Hematopoietic multipotent progenitor cell treated with erythropoietin and hydrocortisone succinate and interleukin-3 and kit ligand, for 17 days (in vitro differentiated cells): ENCODE data around the gene CACNG5.

Source experiments
- DNase-seq: peaks from one replicate; pipeline ENCODE4 v3.0.0-alpha.2; 2015; ENCODE audit warnings: low spot score

CACNG5 gene, protein sequence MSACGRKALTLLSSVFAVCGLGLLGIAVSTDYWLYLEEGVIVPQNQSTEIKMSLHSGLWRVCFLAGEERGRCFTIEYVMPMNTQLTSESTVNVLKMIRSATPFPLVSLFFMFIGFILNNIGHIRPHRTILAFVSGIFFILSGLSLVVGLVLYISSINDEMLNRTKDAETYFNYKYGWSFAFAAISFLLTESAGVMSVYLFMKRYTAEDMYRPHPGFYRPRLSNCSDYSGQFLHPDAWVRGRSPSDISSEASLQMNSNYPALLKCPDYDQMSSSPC

DNA sequence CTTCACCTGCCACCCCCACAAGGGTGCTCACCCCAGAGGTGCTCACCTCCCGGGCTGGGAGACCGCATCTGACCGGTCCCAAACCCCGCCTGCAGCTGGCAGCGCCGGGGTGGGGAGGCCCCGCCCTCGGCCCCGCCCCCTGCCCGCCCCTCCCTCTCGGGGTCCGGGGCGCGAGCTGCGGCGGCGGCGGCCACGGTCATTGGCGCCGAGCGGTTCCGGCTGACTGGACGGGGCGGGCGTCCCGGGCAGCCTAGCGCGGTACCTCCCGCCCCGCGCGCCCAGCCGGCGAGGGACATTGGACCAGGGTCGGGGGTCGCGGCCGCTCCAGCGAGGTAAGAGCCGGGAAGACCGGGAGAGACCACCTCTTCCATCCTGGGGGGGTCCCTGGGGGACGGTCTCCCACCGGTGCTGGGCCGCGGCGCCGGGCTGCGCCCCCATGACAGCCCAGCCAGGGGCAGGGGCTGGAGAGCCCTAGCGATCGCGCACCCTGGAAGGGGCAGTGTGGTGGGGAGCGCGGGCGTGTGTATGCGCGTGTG lies at the start of gene CACNG5:
CACNG5 (plus strand) TSS at position 199 of the 536 bp plus-strand sequence. CDS start 42,216 bp downstream, outside the sequence.
- DNase-seq, result no peak

DNA sequence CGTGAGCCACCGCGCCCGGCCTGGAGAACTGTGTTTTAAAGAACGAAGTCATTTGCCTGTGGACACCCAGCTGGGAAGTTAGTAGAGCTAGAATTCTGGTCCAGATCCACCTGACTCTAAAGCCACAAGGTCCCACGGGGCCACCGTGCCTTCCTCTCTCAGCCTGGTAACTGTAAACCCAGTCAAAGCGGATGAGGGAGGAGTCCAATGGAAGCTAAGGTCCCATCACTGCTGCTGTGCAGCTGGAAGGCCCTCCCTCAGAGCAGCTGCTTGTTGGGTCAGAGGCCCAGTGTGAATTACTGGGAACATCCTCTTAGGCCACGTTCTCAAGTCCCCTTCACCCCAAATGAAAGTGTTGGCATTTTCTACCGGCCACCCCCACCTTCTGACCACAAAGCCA lies 48.8 kb upstream of the CACNG5 start:
- DNase-seq, result no peak

DNA sequence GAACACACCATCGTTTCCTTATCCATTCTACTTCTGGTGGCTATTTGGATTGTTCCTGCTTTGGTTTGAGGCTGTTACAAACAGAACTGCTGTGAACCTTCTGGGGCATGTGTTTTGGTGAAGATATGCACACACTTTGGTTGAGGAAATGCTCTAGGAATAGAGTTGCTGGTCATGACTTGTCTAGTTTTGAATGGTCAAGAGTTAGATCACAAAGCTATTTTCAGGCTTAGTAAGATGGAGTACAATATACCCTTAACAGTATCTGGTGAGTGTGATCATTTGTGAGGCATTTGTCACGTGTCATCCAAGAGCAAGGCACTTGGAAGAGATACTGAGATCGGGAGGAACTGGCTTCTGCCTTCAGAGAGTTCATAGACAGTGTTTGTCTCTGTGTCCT lies 47.0 kb upstream of the CACNG5 start:
- DNase-seq, result no peak

DNA sequence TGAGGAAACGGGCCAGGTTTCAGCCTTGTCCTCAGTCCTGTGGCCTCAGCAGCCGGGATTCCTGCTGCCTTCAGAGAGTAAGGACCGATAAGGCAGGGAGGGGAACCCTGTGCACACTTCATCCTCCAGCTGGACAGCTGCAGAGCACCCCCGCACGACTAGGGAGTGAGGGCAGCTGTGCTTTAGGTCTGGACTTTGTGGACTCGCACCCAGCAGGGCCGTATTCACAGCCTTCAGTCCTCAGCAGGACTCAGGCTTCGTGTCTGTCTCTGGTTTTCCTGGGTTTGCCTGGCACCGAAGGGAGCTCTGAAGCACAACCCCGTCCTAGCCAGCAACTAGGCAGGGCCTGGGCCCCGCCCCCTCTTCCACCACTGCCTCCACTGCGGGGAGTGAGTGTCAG lies 45.8 kb upstream of the CACNG5 start:
- DNase-seq, result no peak

DNA sequence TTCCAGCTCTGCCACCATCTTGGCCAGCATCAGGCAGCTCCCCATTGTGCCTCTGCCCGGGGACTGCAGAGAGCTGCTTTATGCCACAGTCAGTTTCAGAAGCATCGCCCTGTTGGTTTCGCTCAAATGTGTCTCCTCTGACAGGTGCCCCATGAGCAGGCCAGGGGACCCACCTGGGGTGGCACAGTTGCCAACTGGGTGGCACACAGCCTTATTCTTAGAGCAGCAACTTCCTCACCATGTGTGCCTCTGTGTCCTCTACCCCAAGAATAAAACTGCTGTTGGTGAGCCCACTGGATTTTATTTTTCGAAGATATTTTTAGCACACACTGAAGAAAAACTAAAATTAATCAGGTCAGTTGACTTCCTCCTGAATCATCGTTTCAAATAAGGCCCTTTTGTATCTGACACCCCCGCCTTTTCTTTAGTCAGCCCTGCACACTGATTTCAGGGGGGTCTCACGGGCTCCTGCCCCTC lies 44.9 kb upstream of the CACNG5 start:
- no peak for DNase-seq

DNA sequence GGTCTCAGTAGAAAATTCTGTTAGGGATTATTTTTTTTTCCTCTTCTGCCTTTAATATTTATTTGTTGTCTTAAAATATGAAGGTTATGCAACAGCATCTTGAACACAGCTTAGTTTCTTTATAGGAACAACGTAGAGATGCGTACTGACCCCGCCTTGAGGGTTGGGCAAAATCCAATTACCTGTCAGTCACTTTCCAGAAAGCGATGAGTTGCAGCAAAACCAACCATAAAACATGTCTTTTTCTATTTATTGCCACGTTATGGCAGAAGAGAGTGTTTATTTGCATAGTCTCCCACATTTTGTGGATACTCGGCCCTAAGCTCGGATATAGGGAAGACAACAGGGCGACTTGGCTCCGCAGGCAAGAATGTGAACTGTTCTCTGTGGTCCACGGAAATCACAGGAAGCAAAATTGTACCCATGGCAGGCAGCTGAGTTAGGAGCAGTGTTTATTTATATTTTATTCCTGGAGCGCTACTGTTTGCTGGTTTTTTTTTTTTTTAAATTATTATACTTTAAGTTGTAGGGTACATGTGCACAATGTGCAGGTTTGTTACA lies 44.3 kb upstream of the CACNG5 start:
- no peak for DNase-seq

DNA sequence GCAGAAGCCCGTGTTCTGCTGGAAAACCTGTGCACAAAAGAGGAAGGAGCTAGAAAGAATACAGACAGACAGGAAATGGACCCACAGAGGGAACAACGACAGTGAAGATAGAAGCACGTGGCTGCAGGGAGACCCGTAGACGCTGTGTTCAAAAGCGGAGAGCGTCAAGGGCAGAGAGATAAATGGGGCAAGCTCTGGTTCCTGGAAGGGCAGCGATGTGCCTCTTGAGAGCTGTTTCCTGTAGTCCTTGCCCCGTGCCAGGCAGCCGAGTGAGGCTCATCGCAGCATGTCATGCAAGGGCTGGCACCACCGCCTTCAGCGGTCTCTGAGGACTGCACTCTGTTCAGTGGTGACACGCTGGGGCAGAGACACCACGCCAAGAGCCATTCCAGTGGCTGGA lies 43.6 kb upstream of the CACNG5 start:
- DNase-seq, result no peak

DNA sequence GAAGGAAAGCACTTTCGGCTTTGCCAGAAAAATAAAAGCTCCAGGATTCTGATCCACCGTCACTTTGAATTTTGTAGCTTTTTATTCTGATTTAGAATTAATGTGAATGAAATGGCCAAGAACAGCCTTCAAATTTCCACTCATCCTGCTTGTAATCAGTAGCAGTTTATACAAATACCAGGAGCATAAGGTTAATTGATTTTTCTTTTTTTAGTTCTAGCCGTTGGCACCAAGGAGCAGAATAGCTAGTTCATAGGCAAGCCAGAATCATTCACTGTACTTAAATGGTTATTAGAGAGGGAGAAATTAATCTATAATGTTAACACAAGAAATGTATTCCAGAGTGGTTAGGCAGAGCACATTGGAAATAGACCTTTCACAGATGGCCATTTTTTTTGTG lies 41.1 kb upstream of the CACNG5 start:
- DNase-seq, result no peak

DNA sequence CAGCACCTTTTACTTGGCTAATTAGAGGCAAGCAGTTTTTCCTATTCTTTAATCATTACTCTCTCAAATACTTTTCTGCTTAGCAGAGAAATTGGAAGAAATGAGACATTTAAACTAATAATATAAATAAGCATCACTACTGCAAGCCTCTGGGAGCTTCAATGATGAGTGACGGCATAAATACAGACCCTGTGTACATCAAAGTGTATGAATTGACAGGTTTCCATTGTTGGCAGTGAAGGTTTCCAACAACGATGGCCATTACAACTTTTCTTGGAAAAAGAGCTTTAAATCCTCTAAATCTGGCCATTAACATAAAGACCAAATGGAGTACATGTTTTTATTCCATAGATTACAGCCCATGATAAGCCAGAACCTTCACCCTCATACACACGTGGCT lies 39.4 kb upstream of the CACNG5 start:
- no peak for DNase-seq

DNA sequence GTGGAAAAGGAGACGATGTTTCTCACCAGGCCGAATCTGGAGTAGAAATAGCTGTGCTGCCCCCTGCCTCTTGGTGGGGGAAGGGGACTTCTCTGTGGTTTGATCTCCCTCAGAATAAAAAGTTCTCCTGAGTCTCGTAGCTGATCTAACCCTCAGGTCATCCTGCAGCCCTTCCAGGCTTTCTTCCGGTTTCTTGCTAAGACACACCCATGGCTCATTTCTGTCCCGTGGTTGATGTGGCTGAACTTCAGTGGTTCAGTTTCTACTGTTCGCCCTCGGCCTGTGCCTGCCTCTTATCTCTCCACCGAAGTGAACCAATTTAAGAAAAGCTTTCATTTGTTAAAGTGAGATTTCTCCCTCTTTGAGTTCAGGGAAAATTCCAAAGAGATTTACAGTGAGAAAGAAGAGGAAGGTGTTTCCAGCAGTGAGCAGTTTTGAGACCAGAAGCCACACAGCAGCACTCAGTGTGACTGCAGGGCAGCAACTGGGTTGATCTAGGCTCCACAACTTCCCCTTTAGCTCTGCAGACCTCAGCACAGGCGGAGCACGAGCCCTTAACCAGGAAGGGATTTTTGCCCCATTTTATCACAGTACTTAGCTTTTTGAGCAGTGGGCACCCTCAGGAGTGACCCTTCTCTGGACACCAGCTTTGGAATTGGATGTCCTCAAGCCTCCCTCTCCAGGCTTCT lies 34.9 kb upstream of the CACNG5 start:
- no peak for DNase-seq

DNA sequence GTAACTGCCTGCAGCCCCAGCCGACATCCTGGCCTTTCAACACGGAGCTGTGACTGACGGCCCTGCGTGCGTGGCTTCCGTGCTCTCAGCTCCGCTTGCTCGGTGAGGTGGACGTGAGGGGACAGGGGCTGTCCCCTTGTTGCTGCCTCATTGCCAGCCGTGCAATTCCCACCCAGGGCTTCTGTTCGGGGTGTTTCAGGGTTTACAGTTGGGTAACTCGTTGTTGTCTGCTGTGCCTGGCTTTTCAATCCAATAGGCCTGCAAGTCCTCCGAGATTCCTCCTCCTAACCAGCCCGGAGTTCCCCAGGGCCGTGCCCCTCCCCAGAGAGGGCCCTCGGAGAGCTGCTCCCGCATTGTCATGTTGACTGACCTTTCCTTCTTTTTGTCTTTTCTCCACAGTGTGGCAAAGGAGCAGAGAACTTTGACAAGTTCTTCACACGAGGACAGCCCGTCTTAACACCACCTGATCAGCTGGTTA lies 31.4 kb upstream of the CACNG5 start:
- no peak for DNase-seq

DNA sequence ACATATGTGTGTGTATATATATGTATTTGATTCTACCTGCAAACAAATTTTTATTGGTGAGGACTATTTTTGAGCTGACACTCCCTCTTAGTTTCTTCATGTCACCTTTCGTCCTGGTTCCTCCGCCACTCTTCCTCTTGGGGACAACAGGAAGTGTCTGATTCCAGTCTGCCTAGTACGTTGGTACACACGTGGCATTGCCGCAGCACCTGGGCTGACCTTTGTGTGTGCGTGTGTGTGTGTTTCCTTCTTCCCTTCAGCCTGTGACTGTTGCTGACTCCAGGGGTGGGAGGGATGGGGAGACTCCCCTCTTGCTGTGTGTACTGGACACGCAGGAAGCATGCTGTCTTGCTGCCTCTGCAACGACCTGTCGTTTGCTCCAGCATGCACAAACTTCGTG lies 29.4 kb upstream of the CACNG5 start:
- no peak for DNase-seq

DNA sequence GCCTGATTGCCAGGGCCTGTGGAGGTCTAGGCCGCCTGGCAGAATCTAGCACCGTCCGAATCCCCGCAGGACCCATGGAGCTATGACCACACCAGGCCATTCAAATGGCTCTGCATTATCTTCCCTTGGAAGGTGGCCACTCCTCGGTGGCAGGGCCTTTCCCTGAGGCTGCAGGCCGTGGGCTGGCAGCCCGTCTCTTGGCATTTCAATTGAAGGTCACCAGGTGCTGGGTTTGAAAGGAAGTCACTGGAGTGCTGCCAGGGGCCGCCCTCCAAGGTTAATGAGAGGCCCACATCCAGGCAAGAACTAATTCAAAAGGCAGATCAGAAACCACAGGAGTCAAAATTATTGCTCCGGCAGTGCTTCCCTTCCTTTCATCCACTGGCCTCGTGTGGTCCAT lies 27.7 kb upstream of the CACNG5 start:
- DNase-seq, result no peak

DNA sequence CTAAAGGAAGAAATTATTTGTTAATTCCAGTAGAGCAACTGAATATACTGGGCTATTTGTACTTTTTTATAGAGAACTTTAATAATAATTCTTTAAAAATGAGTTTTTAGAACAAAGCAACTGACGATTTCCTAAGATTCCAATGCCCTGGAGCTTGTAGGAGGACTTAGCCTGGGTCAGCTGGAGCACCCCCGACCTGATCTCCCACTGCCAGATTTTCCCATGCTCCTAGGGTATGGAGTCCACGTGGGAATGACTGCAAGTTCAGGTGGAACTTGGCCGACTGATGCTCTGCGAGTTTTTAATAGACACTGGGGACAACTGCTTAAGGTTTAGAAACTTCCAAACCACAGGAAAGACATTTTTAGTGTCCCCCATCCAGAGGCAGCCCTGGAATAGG lies 25.5 kb upstream of the CACNG5 start:
- no peak for DNase-seq

DNA sequence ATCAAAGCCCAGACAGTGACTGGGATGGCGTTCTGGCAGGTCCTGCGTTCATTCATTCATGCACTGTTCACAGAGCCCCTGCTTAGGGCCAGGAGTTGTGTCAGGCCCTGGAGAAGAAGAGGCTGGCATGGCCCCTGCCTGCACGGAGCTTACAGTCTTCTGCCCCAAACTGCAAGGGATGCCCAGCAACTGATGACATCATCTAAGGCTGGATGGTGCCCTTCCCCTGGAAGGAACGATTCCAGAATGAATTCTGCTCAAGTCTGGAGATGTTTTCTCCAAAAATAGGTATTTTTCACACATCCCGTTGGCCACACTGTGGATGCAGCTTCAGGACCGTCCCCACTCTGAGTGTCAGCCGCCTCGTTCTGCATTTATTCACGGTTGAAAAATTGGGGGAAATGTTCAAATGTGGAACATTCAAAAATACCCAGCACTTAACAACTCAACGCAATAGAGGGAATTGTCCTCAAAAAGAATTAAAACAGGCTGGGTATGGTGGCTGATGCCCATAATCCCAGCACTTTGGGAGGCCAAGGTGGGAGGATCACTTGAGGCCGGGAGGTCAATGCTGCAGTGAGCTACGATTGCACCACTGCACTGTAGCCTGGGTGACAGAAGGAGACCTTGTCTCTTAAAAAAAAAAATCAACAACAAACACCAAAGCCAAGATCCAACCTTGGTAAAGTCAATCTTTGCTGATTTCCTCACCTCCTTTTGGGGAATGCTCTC lies 23.8 kb upstream of the CACNG5 start:
- no peak for DNase-seq

DNA sequence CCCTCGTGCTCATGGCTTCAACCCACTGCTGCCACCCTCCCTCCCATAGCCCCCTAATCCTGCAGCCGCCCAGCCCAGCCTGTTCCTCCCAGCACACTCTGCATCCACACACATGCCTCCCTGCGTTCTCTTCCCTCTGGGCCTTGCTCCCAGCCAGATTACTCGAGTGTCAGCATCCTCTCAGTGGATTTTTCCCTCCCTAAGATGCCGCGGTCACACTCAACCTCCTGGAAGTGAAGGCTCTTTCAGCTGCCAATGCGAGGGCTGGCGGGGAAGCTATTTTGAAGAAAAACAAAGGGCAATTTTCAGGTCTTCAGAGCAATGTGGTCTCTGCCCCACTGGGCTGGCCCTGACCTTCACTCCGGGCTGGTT lies 23.2 kb upstream of the CACNG5 start:
- no peak for DNase-seq

DNA sequence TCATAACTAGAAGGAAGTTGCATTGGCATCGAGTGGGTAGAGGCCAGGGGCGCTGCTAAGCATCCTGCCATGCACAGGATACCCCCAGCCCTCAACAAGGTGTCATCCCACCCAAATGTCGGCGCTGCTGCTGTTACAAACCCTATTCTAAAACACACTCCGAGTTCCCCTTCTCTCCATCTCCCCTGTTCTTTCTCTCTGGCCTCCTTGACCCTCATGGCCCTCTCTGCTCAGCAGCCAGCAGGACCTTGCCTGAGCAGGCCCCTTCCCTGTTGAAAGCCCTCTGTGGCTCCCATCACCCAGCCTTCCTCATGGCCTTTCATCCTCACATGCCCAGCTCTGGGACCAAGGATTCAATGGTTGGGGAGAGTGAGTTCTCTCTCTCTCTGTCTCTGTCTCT lies 22.3 kb upstream of the CACNG5 start:
- DNase-seq, result no peak

DNA sequence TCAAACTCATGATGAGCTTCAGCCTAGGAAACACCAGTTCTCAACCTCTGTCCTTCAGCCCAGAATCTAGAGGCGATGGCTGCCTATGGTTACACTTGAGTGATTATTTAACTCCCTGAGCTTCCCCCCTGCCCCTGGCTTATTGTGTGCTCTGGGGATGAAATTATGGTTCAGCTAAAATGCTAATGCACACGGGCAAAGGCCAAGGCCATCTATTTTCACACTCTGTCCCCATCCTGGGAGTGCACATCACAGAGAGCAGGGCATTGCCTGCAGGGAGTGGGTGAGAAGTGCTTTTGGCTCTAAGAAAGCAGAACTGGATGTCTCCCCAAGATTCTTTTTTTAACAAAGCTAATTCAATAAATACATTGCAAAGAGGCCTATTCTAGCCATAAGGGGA lies 21.6 kb upstream of the CACNG5 start:
- DNase-seq, result no peak

DNA sequence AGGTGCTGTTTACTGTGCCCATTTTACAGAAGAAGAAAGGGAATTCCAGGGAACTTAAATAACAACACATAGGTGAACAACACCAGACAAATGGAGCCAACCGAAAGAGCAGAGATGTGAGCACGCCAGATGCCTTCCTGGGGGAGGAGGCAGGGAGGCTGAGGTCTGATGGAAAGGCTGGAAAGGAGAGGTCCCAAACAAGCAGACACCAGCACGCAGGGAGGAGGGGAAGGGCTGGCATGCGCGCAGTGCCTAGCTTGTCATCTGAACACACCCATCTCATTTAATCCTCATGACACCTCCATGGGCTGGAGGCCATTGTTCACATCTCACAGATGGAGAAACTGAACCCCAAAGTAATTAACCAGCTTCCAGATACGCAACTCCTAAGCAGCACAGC lies 20.9 kb upstream of the CACNG5 start:
- no peak for DNase-seq

DNA sequence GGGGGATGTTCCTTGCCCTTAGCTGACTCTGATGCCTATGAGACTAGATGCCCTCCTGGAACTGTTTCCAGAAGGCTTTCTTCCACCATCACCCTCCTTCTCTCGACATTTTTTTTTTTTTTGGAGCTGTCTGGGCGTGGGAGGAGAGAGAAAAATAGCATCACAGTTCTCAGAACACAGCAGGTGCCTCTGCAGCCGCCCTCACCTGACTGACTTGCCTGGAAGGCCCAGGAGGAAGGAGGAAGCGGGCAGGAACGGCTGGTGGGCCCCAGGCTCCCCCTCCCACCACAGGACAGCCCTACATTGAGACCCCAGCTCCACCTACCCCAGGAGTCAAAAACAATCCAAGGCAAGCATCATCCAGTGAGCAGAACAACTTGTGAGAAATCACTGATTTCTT lies 20.3 kb upstream of the CACNG5 start:
- no peak for DNase-seq

DNA sequence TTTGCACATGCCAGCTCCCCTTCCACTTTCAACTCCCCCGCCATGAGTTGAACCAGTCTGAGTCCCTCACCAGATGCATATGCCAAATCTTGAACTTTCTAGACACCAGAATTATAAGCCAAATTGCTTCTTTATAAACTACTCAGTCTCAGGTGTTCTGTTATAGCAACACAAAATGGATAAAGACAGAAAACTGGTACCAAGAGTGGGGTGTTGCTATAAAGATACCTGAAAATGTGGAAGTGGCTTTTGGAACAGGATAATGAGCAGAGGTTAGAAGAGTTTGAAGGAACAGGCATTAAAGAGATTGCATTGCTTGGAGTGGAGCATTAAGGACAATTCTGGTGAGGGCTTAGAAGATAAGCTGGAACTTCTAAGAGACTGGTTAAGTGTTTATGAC lies 17.2 kb upstream of the CACNG5 start:
- DNase-seq, result no peak

DNA sequence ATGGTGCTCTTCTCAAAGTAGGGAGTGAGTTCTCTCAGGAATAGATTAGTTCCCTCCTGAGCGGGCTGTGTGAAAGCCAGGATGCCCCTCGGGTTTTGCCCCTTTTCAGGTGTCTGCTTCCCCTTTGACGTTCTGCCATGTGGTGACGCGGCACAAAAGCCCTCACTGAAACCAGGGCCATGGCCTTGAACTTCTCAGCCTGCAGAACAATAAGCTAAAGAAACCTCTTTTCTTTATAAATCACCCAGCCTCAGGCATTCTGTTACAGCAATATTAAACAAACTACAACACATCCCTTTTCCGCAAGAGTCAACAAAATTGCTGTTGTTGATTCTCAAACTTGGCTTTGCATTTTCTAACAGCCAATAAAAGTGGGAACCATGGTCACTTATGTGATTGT lies 15.5 kb upstream of the CACNG5 start:
- DNase-seq, result no peak

DNA sequence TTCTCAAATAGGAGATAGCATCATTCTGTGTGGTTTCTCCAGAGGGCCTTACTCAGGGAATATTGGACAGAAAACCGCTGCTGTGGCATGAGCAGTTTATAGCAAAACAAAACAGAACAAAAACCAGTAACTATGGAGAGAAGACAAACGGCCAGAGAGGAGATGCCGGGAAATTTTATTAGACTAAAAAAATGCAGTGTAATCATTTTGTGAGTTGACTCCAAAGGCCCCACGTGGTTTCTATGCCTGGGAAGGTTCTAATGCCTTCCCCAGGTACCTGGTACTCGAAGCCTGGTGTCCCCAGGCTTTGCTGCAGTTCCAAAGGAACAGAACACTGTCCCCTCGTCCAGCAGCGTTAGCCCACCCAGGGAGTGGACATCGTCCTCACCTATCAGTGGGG lies 12.9 kb upstream of the CACNG5 start:
- DNase-seq, result no peak
